DND-41 (cell line): ENCODE data around the gene PITX3.

Source experiments
- EZH2 ChIP-seq: IDR thresholded peaks from 3 replicates; pipeline ENCODE4 v1.6.1; 2012; ENCODE audit warnings: borderline replicate concordance, low read depth, mild to moderate bottlenecking, moderate library complexity, low read length, inconsistent platforms; ENCODE audit not compliant: severe bottlenecking
- TF ChIP-seq, protein P1 (sequence below): IDR thresholded peaks from 2 replicates; pipeline ENCODE4 v1.5.1; 2012; ENCODE audit warnings: borderline replicate concordance, low read length, moderate library complexity, mild to moderate bottlenecking; ENCODE audit not compliant: poor library complexity, severe bottlenecking; ENCODE audit errors: extremely low read depth

DNA sequence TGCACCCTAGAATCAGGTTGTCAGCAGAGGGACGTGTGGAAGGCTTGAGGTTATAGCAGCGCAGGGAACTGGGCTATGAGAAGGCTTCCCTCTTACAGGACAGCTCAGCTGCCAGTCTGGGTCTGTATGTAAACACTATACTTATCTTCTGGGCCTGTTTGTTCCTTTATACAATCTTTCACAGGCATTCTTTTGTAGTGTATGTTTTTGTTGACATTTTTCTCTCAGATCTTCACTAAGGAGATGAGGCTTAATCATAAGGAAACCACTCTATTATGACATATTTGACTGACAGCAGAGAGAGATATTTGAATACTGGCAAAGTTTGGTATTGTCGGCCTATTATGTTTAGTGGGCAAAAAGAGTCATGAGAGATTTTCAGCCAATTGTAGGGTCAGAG is 4.9 kb upstream of the PITX3 start:
- TF ChIP-seq, protein P1, sequence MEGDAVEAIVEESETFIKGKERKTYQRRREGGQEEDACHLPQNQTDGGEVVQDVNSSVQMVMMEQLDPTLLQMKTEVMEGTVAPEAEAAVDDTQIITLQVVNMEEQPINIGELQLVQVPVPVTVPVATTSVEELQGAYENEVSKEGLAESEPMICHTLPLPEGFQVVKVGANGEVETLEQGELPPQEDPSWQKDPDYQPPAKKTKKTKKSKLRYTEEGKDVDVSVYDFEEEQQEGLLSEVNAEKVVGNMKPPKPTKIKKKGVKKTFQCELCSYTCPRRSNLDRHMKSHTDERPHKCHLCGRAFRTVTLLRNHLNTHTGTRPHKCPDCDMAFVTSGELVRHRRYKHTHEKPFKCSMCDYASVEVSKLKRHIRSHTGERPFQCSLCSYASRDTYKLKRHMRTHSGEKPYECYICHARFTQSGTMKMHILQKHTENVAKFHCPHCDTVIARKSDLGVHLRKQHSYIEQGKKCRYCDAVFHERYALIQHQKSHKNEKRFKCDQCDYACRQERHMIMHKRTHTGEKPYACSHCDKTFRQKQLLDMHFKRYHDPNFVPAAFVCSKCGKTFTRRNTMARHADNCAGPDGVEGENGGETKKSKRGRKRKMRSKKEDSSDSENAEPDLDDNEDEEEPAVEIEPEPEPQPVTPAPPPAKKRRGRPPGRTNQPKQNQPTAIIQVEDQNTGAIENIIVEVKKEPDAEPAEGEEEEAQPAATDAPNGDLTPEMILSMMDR, result no peak
- no peak for TF ChIP-seq EZH2
